H1 (cell line): ENCODE results near the gene NKAIN4. TPM values are rescaled to one million over a fixed set of nuclear protein-coding genes. Genes with fewer than 3 reads are reported as not detected.

Experiments used
- ATF3 ChIP-seq: IDR thresholded peaks from 2 replicates; pipeline ENCODE4 v1.6.1; 2011; ENCODE audit warnings: low read depth, mild to moderate bottlenecking, low read length; ENCODE audit not compliant: insufficient read depth
- BRCA1 ChIP-seq: IDR thresholded peaks from 2 replicates; pipeline ENCODE4 v1.6.1; 2012; ENCODE audit warnings: low read depth, low read length, improper control_type of control experiment
- CHD7 ChIP-seq: fragments of 300-600 bp; sonication (generic); IDR thresholded peaks from 2 replicates; pipeline ENCODE4 v1.7.1; 2012; ENCODE audit warnings: low read length, moderate library complexity, mild to moderate bottlenecking, inconsistent platforms; ENCODE audit not compliant: insufficient replicate concordance
- CTBP2 ChIP-seq: IDR thresholded peaks from 2 replicates; pipeline ENCODE4 v1.7.0; 2011; ENCODE audit warnings: borderline replicate concordance, mild to moderate bottlenecking, moderate library complexity, mixed read lengths, low read length; ENCODE audit not compliant: insufficient read depth, insufficient read length
- HDAC6 ChIP-seq: IDR thresholded peaks from one replicate; pipeline ENCODE4 v1.7.1; 2012; ENCODE audit warnings: low read depth, mild to moderate bottlenecking, inconsistent platforms, low read length, moderate library complexity
- RBBP5 ChIP-seq: IDR thresholded peaks from 2 replicates; pipeline ENCODE4 v1.7.1; 2012; ENCODE audit warnings: low read depth, mild to moderate bottlenecking, inconsistent platforms, low read length, moderate library complexity, borderline replicate concordance
- SIN3A ChIP-seq, 2 experiments: IDR thresholded peaks in 1 of 2; conservative IDR thresholded peaks in 1 of 2; 2 replicates each; pipeline ENCODE4 v1.6.1; 2011 to 2012; ENCODE audit warnings: low read length in 2 of 2, improper control_type of control experiment in 1 of 2, low read depth in 1 of 2, mild to moderate bottlenecking in 1 of 2
- polyA plus RNA-seq, 7 experiments: library from polyadenylated mRNA; depleted of rRNA in 3 of 7; stranded (reverse) in 5 of 7; unstranded in 2 of 7; fragments of >200 nt in 5 of 7; fragments of 200-250 nt in 2 of 7; gene quantifications; 1 replicate in 5 of 7; 2 replicates in 1 of 7; 4 replicates in 1 of 7; pipeline versions ENCODE4 v1.2.1 to v1.2.3, GENCODE V29; 2011 to 2013; ENCODE audit warnings: missing spikeins in 2 of 7, mixed read lengths in 2 of 7
- total RNA-seq: library from RNA; stranded (reverse); fragmentation: NEBNext Ultra II Directional; extraction: Animal tissue kit (Norgen Biotek cat#: 25700); gene quantifications from 2 replicates; pipeline ENCODE4 v1.2.1, GENCODE V29; 2021
- TF ChIP-seq, protein P1 (sequence below), 3 experiments: IDR thresholded peaks; 1 replicate in 2 of 3; 2 replicates in 1 of 3; pipeline versions ENCODE4 v1.5.1 to v1.6.1; 2011; ENCODE audit warnings: low read length in 3 of 3, mild to moderate bottlenecking in 3 of 3, inconsistent platforms in 2 of 3, low read depth in 1 of 3, moderate library complexity in 1 of 3; ENCODE audit not compliant: insufficient read depth in 1 of 3; ENCODE audit errors: control extremely low read depth in 1 of 3

NKAIN4 gene
- total and polyA plus RNA-seq, 2 of the 8 experiments (the other 6 are each of a cell fraction or from before 2014, with no cell fraction given) = 6.9 to 17.0 TPM

DNA sequence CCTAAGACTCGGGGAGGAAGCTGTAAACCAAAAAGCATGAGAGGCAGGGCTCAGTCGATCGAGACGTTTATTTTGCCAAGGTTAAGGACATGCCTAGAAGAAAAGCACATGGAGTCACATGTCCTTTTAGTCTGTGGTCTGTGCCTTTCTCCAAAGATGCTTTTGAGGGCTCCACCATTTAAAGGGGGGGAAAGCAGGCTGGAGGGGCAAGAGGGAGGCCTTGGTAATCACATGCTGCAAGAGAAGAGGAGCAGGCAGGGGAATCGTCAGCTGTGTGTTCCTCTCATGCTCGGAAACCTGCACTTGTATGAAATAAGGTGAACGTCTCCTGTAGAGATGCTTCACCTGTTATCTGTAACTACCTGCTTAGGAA lies 29.2 kb downstream of the NKAIN4 start (continued):
- no peak for TF ChIP-seq CHD7
- TF ChIP-seq BRCA1 = no peak
- TF ChIP-seq, protein P1, sequence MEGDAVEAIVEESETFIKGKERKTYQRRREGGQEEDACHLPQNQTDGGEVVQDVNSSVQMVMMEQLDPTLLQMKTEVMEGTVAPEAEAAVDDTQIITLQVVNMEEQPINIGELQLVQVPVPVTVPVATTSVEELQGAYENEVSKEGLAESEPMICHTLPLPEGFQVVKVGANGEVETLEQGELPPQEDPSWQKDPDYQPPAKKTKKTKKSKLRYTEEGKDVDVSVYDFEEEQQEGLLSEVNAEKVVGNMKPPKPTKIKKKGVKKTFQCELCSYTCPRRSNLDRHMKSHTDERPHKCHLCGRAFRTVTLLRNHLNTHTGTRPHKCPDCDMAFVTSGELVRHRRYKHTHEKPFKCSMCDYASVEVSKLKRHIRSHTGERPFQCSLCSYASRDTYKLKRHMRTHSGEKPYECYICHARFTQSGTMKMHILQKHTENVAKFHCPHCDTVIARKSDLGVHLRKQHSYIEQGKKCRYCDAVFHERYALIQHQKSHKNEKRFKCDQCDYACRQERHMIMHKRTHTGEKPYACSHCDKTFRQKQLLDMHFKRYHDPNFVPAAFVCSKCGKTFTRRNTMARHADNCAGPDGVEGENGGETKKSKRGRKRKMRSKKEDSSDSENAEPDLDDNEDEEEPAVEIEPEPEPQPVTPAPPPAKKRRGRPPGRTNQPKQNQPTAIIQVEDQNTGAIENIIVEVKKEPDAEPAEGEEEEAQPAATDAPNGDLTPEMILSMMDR (IDR thresholded peaks at IDR 0.05; ENCODE audit: control extremely low read depth in 1 of 3, insufficient read depth in 1 of 3, low read depth in 1 of 3, low read length in 3 of 3) = no peak
- no peak for TF ChIP-seq SIN3A (conservative IDR thresholded peaks at IDR 0.05 in 1 of 2, IDR thresholded peaks at IDR 0.05 in 1 of 2; ENCODE audit: low read depth in 1 of 2, low read length in 2 of 2)
- TF ChIP-seq CTBP2 = no peak
- TF ChIP-seq RBBP5 = no peak
- no peak for TF ChIP-seq HDAC6
- TF ChIP-seq ATF3 = no peak
